Astrocyte (in vitro differentiated cells and primary cell): Measurements from ENCODE around the gene SORD. TPM values are rescaled to one million over a fixed set of nuclear protein-coding genes. Genes with fewer than 3 reads are reported as not detected.
"Not testable (repeated sequence)": the region's sequence is repeated elsewhere in the genome, so short reads cannot be mapped to it uniquely, and the experiment has no call there.

Experiments used
- DNase-seq: peaks from one replicate; pipeline ENCODE4 v3.0.0-alpha.2; 2010; ENCODE audit warnings: low read depth
- FAIRE-seq: peaks from 2 replicates; lab custom pipeline; 2011; peaks lifted over from hg19 to GRCh38; lab: Jason Lieb, UNC
- H2AFZ ChIP-seq: 2 replicates; pipeline ENCODE4 v1.6.0; 2012; ENCODE audit warnings: low read depth, low read length, inconsistent platforms
- H3K27ac ChIP-seq: 2 replicates; pipeline ENCODE4 v1.5.1; 2011; ENCODE audit warnings: low read depth, low read length, inconsistent platforms
- H3K27me3 ChIP-seq: 2 replicates; pipeline ENCODE4 v1.6.0; 2011; ENCODE audit warnings: low read length, inconsistent platforms; ENCODE audit not compliant: insufficient read depth
- H3K36me3 ChIP-seq: 2 replicates; pipeline ENCODE4 v1.5.1; 2011; ENCODE audit warnings: low read length, inconsistent platforms; ENCODE audit not compliant: insufficient read depth
- H3K4me1 ChIP-seq: 2 replicates; pipeline ENCODE4 v1.5.1; 2011; ENCODE audit warnings: low read length, inconsistent platforms; ENCODE audit not compliant: insufficient read depth
- H3K4me2 ChIP-seq: 2 replicates; pipeline ENCODE4 v1.6.0; 2012; ENCODE audit warnings: low read length, inconsistent platforms
- H3K4me3 ChIP-seq: 2 replicates; pipeline ENCODE4 v1.5.1; 2011; ENCODE audit warnings: low read depth, mild to moderate bottlenecking, low read length, inconsistent platforms; ENCODE audit not compliant: insufficient read depth
- H3K79me2 ChIP-seq: 2 replicates; pipeline ENCODE4 v1.6.0; 2012; ENCODE audit warnings: mild to moderate bottlenecking, low read length, inconsistent platforms; ENCODE audit not compliant: insufficient read depth
- H3K9ac ChIP-seq: 2 replicates; pipeline ENCODE4 v1.6.0; 2012; ENCODE audit warnings: mild to moderate bottlenecking, low read length, inconsistent platforms
- H3K9me3 ChIP-seq: 2 replicates; pipeline ENCODE4 v1.5.1; 2012; ENCODE audit warnings: low read depth, mild to moderate bottlenecking, low read length, inconsistent platforms; ENCODE audit not compliant: insufficient read depth
- H4K20me1 ChIP-seq: 2 replicates; pipeline ENCODE4 v1.6.0; 2012; ENCODE audit warnings: low read length, inconsistent platforms; ENCODE audit not compliant: insufficient read depth
- H3K27ac Mint-ChIP-seq: one replicate; pipeline ENCODE4 v1.8.0; 2021; ENCODE audit warnings: mild to moderate bottlenecking, mixed read lengths; ENCODE audit not compliant: unreplicated experiment
- H3K27me3 Mint-ChIP-seq: one replicate; pipeline ENCODE4 v1.8.0; 2021; ENCODE audit warnings: low read depth, mixed read lengths; ENCODE audit not compliant: unreplicated experiment
- H3K36me3 Mint-ChIP-seq: one replicate; pipeline ENCODE4 v1.8.0; 2021; ENCODE audit warnings: low read depth, mixed read lengths; ENCODE audit not compliant: unreplicated experiment
- H3K4me1 Mint-ChIP-seq: one replicate; pipeline ENCODE4 v1.8.0; 2021; ENCODE audit warnings: low read depth, mixed read lengths; ENCODE audit not compliant: unreplicated experiment
- H3K4me3 Mint-ChIP-seq: one replicate; pipeline ENCODE4 v1.8.0; 2021; ENCODE audit warnings: mild to moderate bottlenecking, moderate library complexity, mixed read lengths; ENCODE audit not compliant: unreplicated experiment
- H3K9me3 Mint-ChIP-seq: one replicate; pipeline ENCODE4 v1.8.0; 2021; ENCODE audit warnings: mild to moderate bottlenecking, mixed read lengths; ENCODE audit not compliant: unreplicated experiment
- EZH2 ChIP-seq: IDR thresholded peaks from 2 replicates; pipeline ENCODE4 v1.6.1; 2012; ENCODE audit warnings: mild to moderate bottlenecking, low read length, inconsistent platforms; ENCODE audit not compliant: insufficient read depth
- total RNA-seq: library from RNA; stranded (reverse); gene quantifications from 2 replicates; pipeline ENCODE4 v1.2.1, GENCODE V29; 2021
- TF ChIP-seq, protein P1 (sequence below): IDR thresholded peaks from 2 replicates; pipeline ENCODE4 v1.5.1; 2011; ENCODE audit warnings: low read depth, mild to moderate bottlenecking, inconsistent platforms, low read length, moderate library complexity; ENCODE audit not compliant: insufficient read depth

SORD gene
- total RNA-seq, 1 donor from 2014 or later = 26.2 TPM

DNA sequence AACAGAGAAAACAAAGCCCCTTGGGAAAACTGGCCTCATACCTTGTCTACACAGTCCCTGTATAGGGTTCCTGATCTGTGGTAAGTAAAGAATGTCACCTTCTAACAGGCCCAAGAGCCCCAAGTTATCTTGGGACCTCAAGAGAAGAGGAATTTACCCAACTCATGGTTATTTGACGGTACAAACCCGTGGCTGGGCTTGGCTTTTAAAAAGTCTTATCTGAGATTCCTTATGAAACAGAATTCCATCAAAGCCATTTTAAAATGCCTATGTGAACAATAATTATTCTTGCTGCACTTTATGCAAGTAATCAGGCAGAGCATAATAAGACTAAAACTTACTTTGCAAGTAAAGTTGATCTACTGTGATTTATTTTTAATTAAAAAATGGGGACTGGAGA is 13.9 kb upstream of the SORD start:
- H4K20me1 ChIP-seq = no peaks in the 10 kb centered on the region
- H3K27me3 Mint-ChIP-seq = peaks cover 2% of the 10 kb centered on the region
- H3K9me3 Mint-ChIP-seq = peaks cover 10% of the 10 kb centered on the region
- H3K4me3 Mint-ChIP-seq = no peak overlapping the region
- no peak overlapping the region for H3K4me2 ChIP-seq
- H3K9ac ChIP-seq = no peak overlapping the region
- FAIRE-seq (no peak), DNase-seq (no peak)
- no peak overlapping the region for H2AFZ ChIP-seq
- H3K27me3 ChIP-seq = no peaks in the 10 kb centered on the region
- no peaks in the 10 kb centered on the region for H3K79me2 ChIP-seq
- no peaks in the 10 kb centered on the region for H3K36me3 Mint-ChIP-seq
- TF ChIP-seq, protein P1, sequence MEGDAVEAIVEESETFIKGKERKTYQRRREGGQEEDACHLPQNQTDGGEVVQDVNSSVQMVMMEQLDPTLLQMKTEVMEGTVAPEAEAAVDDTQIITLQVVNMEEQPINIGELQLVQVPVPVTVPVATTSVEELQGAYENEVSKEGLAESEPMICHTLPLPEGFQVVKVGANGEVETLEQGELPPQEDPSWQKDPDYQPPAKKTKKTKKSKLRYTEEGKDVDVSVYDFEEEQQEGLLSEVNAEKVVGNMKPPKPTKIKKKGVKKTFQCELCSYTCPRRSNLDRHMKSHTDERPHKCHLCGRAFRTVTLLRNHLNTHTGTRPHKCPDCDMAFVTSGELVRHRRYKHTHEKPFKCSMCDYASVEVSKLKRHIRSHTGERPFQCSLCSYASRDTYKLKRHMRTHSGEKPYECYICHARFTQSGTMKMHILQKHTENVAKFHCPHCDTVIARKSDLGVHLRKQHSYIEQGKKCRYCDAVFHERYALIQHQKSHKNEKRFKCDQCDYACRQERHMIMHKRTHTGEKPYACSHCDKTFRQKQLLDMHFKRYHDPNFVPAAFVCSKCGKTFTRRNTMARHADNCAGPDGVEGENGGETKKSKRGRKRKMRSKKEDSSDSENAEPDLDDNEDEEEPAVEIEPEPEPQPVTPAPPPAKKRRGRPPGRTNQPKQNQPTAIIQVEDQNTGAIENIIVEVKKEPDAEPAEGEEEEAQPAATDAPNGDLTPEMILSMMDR = no peak
- no peak for TF ChIP-seq EZH2
- H3K27ac Mint-ChIP-seq = no peak overlapping the region
- no peaks in the 10 kb centered on the region for H3K36me3 ChIP-seq
- no peaks in the 10 kb centered on the region for H3K9me3 ChIP-seq
- no peaks in the 10 kb centered on the region for H3K4me1 ChIP-seq
- H3K4me1 Mint-ChIP-seq = peaks cover 5% of the 10 kb centered on the region
- no peak overlapping the region for H3K27ac ChIP-seq
- no peak overlapping the region for H3K4me3 ChIP-seq

DNA sequence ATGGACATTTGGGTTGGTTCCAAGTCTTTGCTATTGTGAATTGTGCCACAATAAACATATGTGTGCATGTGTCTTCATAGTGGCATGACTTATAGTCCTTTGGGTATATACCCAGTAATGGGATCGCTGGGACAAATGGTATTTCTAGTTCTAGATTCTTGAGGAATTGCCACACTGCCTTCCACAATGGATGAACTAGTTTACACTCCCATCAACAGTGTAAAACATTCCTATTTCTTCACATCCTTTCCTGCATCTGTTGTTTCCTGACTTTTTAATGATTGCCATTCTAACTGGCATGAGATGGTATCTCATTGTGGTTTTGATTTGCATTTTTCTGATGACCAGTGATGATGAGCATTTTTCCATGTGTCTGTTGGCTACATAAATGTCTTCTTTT is 7.9 kb upstream of the SORD start:
- not testable (repeated sequence) for H4K20me1 ChIP-seq, H3K4me1 Mint-ChIP-seq, DNase-seq, H3K4me3 Mint-ChIP-seq, H2AFZ ChIP-seq, H3K9me3 ChIP-seq, H3K27ac Mint-ChIP-seq, H3K9ac ChIP-seq, H3K4me2 ChIP-seq, H3K4me3 ChIP-seq, H3K36me3 ChIP-seq, H3K27me3 ChIP-seq, H3K27ac ChIP-seq, FAIRE-seq, H3K4me1 ChIP-seq, H3K79me2 ChIP-seq, H3K36me3 Mint-ChIP-seq
- H3K27me3 Mint-ChIP-seq = peaks cover 29% of the 10 kb centered on the region
- H3K9me3 Mint-ChIP-seq = peaks cover 13% of the 10 kb centered on the region

GRCh38 chr15:45020222-45020900 is 2.6 kb upstream of the SORD start:
- not testable (repeated sequence) for H4K20me1 ChIP-seq, H3K27me3 ChIP-seq, H3K9ac ChIP-seq, H3K36me3 ChIP-seq, H3K4me1 Mint-ChIP-seq, DNase-seq, H3K4me3 Mint-ChIP-seq, H3K9me3 ChIP-seq, H3K27ac ChIP-seq, H3K79me2 ChIP-seq, H3K4me2 ChIP-seq, H3K4me3 ChIP-seq, FAIRE-seq, H3K36me3 Mint-ChIP-seq, H3K4me1 ChIP-seq, H2AFZ ChIP-seq, H3K27ac Mint-ChIP-seq
- Mint-ChIP-seq H3K9me3 (peaks cover 11% of the 10 kb centered on the region), H3K27me3 (peaks cover 31% of the 10 kb centered on the region)

DNA sequence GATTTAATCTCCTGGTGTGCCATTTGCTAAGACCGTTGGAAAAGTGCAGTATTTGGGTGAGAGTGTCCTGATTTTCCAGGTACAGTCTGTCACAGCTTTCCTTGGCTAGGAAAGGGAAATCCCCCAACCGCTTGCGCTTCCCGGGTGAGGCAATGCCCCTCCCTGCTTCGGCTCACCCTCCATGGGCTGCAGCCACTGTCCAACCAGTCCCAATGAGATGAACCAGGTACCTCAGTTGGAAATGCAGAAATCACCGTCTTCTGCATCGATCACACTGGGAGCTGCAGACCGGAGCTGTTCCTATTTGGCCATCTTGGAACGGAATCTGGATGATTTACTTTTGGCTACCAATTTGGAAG is 2.1 kb upstream of the SORD start:
- H3K9me3 Mint-ChIP-seq = peaks cover 11% of the 10 kb centered on the region
- H3K9me3 ChIP-seq, H3K36me3 Mint-ChIP-seq, H4K20me1 ChIP-seq, H3K4me3 ChIP-seq, H3K27ac Mint-ChIP-seq, H3K27me3 ChIP-seq, H3K27ac ChIP-seq, FAIRE-seq, H3K36me3 ChIP-seq, H3K4me1 ChIP-seq, H3K9ac ChIP-seq, H2AFZ ChIP-seq, H3K4me3 Mint-ChIP-seq, H3K79me2 ChIP-seq, DNase-seq, H3K4me1 Mint-ChIP-seq, H3K4me2 ChIP-seq: not testable (repeated sequence)
- peaks cover 31% of the 10 kb centered on the region for H3K27me3 Mint-ChIP-seq
